GM19099 (cell line): ENCODE results near the gene CHCHD6.

Source experiments
- POLR2A ChIP-seq: IDR thresholded peaks from 3 replicates; pipeline ENCODE4 v1.6.1; 2011; ENCODE audit warnings: low read depth; ENCODE audit not compliant: insufficient read length; ENCODE audit errors: extremely low read depth

The CHCHD6 gene

DNA sequence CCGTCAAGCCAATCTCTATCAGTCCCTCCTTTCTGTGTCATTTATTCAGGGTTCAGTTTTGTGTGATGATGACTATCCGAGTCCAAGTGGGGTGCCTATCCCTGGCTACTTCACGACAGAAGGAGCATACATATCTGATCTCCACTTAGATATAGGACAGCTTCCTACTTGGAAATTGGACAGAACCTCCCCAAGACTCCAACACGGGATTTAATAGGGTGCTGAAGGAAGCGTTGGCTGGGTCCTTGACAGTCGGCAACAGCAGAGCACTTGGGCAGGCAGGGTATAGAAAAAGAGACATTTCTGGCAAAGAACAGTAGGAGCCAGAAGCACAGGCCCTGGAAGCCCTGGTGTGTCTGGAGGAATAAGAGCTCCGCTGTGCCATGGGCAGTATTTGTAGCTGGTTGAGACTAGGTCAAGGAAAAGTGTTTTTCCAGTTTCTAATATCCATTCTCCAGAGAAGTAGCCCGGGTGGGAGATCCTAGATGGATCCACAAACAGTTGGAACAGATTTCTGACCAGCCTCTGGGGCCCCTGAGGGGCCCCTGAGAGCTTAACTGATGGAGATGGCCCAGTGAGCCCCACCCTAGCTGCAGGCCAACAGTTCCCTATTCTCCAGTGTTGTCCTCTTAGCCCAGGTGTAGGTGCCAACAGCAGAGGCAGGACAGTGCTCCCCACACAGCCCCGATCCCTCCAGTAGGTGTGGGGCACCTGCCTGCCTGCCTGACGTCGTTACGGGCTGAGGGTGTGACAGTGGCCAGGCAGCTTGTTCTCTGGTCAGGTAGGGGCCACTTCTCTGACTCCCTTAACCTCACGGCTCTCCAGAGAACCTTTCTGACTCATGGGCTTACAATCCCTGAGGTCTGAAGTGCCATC lies 130.8 kb downstream of the CHCHD6 start:
- TF ChIP-seq POLR2A, result no peak

- TF ChIP-seq POLR2A, result no peak
These were observed 131.6 kb downstream of the CHCHD6 start for GRCh38 chr3:126835472-126836219.

DNA sequence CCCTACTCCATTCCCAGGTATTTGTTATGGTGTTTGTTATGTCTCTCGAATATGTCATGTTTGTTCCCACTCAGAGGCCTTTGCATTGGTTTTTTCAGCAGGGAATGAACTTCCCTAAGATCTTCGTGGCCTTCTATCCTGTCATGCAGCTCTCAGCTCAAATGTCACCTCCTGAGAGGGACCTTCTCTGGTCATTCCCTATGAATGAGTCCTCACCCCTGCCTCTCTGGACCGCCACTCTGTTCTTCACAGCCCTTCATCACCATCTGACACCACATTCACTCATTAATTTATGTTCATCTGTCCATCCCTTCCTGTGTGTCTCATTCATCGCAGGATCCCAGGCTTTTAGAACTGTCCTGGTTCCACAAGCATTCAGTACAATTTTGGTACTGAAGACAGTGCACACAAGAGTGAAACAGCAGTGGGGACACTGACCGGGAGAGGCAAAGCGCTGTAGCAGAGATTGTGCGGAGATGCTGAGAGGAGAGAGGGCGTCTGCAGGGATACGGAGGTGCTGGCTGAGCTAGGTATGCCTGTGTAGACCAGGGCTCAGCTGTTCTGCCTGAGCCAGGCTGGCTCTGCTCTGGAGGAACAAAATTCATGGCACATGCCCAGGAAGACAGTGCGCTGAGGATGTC lies 132.3 kb downstream of the CHCHD6 start:
- no peak for TF ChIP-seq POLR2A

DNA sequence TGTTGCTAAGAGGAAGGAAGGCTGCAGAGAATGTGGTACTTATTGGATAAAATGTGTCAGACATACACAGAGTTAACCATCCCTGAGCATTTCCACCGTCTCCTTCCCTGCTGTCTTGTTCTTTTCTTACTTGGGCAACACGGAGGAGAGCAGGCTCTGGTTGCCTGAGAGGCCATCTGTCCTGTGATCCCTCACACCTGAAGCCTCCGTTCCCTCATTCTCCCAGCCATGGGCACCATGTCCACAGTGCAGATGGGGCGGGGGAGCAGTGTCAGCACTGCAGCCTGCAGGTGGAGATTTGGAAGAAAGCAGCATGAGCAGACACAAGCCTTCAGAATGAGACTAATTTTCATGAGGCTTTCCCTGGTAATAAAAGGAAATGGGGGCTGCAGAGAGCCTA lies 133.7 kb downstream of the CHCHD6 start:
- no peak for TF ChIP-seq POLR2A

DNA sequence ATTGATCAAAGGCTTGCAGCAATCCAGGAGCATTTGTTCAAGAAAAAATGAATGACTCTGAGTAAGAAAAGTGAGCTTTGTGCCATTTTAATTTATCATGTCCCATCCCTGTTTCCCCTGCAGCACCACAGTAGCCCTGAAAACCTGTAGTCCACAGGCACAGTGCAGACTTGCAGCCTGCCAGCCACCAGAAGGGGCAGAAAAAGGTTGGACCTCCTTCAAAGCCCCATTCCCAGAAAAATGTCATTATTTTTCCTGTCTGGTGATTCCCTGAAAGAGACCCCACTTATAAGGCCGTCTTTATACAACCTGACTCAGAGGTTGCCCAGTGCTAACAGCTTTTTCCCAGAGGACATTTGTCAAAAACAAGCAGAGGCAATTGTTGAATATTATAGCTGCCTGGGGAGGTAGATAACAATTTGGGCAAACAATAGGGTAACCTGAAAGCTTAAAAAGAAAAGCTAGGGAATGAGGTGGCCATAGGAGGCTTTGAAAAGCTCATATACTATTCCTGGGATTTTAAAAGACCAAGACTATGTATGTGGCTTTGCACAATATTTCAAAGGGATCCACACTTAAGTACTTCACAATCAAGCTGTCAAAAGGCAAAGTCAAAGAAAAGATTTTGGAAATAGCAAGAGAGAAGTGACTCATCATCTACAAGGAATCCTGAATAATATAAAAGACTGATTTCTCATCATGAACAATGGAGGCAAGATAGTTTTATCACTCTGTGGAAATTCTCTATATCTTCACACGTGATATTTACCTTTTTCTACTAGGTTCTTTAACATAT lies 142.1 kb downstream of the CHCHD6 start:
- TF ChIP-seq POLR2A, result no peak

- no peak for TF ChIP-seq POLR2A
These were observed 143.0 kb downstream of the CHCHD6 start for GRCh38 chr3:126847061-126847460.

- TF ChIP-seq POLR2A, result no peak
These were observed 145.0 kb downstream of the CHCHD6 start for GRCh38 chr3:126848991-126849390.

GRCh38 chr3:126849768-126850167 lies 145.7 kb downstream of the CHCHD6 start:
- no peak for TF ChIP-seq POLR2A

GRCh38 chr3:126850370-126851085 lies 146.5 kb downstream of the CHCHD6 start:
- TF ChIP-seq POLR2A, result no peak

DNA sequence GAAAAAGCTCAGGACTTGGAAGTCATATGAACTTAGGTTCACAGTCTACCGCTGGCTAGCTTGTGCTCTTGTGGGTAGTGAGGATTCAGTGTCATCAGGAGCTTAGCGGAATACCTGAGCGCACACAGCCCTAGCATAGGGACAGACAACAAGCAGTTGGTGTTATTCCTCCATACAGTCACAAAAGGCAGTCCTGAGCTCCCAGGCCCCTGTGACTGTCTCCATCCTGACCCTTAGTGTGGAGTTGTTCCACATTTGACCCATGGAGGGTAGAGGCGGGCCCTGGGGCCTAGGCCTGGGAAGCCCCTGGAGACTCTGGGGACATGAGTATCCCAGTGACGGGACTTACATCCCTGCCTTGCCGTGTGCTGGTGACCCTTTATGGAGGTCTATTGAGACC lies 147.3 kb downstream of the CHCHD6 start:
- TF ChIP-seq POLR2A, result no peak

- no peak for TF ChIP-seq POLR2A
These were observed 147.9 kb downstream of the CHCHD6 start for GRCh38 chr3:126851934-126852333.

- TF ChIP-seq POLR2A, result no peak
These were observed 148.5 kb downstream of the CHCHD6 start for GRCh38 chr3:126852511-126852910.

GRCh38 chr3:126854666-126855065 lies 150.6 kb downstream of the CHCHD6 start:
- no peak for TF ChIP-seq POLR2A

DNA sequence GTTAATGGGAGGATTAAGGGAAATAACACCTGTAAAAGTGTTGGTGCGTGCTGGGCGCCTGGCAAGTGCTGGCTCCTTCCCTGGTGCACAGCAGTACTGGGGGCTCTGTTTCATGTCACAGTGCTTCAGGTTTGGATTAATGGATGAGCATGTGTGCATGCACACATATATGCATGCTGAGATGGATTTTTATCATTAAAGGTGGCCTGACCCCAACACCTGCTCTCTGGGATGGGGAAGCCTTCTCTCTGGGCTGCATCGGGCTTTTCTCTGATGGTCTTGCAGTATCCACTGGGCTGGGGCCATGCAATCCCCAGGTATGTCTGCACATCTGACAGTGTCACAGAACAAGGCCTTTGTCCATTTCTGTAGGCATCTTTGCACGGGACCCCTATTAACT lies 151.3 kb downstream of the CHCHD6 start:
- TF ChIP-seq POLR2A, result no peak
